Measurements from ENCODE around the gene NCAM2.

The NCAM2 gene

DNA sequence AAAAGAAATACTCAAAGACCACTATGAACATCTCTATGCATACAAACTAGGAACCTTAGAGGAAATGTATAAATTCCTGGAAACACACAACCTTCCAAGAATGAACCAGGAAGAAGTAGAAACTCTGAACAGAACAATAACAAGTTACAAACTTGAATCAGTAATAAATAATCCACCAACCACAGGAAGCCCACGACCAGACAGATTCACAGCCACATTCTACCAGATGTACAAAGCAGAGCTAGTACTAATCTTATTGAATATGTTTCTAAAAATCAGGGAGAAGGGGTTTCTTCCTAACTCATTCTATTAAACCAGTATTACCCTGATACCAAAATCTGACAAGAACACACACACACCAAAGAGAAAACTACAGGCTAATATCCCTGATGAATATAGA, 263.8 kb downstream of the NCAM2 start:
- no peak for DNase-seq (ENCODE audit: low spot score)
- TF ChIP-seq, protein P1, sequence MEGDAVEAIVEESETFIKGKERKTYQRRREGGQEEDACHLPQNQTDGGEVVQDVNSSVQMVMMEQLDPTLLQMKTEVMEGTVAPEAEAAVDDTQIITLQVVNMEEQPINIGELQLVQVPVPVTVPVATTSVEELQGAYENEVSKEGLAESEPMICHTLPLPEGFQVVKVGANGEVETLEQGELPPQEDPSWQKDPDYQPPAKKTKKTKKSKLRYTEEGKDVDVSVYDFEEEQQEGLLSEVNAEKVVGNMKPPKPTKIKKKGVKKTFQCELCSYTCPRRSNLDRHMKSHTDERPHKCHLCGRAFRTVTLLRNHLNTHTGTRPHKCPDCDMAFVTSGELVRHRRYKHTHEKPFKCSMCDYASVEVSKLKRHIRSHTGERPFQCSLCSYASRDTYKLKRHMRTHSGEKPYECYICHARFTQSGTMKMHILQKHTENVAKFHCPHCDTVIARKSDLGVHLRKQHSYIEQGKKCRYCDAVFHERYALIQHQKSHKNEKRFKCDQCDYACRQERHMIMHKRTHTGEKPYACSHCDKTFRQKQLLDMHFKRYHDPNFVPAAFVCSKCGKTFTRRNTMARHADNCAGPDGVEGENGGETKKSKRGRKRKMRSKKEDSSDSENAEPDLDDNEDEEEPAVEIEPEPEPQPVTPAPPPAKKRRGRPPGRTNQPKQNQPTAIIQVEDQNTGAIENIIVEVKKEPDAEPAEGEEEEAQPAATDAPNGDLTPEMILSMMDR (IDR thresholded peaks at IDR 0.05; ENCODE audit: extremely low read depth, missing control alignments): no peak

DNA sequence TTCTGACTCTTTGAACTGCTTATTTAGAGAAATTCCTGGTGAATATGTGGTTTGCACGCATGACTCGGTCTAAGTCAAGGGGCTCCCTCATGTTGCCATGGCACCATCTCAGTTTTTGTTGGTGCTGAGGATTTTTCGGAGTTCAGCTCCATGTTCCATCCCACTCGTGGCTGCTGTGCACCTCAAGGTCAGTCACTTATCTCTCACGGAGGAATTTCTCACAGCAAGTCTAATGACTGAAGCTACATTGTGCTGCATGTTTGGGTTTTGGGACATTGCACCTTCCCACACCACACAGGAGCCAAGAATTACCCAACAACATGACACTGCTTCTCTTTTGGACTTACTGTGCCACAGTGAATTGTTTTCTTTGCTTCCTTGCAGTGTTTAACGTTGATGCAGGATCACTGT, 269.9 kb downstream of the NCAM2 start:
- TF ChIP-seq, protein P1 (IDR thresholded peaks at IDR 0.05; ENCODE audit: extremely low read depth, missing control alignments): no peak

DNA sequence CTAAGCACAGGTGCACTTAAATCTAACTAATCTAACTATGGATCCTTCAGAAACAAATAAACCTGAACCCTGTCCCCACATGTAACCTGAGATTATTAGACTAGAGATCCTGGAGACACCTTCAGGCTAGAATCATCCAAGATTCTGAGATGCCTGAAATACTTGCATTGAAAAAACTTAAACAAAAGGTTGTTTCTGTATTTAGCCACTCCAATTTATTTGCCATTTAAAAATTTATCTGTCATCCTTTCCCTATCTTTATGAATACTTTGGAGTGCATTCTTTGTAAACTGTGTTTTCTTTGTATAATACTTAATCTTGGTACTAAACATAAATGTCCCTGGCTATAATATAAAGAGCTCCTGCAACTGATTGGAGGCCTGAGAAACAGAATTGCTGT, 270.7 kb downstream of the NCAM2 start:
- no peak for DNase-seq (ENCODE audit: low spot score)
- TF ChIP-seq, protein P1 (IDR thresholded peaks at IDR 0.05; ENCODE audit: extremely low read depth, missing control alignments): no peak

More for the DNA sequence above, 269.9 kb downstream of the NCAM2 start:
- DNase-seq (ENCODE audit: low spot score): no peak

DNA sequence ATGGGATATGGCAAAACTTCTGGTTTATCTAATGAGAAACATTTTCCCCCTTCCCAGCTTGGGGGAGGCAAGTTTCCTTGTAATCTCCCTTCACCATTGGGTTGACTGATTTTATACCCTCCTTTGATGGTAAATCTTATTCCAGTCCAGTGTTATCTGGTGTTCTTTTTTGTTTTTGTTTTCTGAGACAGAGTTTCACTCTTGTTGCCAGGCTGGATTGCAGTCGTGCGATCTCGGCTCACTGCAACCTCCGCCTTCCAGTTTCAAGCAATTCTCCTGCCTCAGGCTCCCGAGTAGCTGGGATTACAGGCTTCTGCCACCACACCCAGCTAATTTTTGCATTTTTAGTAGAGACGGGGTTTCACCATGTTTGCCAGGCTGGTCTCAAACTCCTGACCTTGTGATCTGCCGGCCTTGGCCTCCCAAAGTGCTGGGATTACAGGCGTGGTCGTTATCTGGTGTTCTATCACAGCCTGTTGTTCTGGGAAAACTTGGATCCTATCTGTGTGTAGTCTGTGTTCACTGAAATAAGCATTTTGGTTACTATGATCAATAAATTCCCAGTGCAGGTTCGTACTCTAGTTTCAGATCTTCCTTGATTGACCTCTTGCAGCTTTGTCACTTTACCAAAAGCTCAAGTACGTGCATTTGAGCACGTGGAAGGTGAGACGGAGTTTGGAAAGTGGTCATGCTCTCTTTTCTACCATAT, 281.1 kb downstream of the NCAM2 start:
- TF ChIP-seq, protein P1 (IDR thresholded peaks at IDR 0.05; ENCODE audit: extremely low read depth, missing control alignments): no peak
- DNase-seq (ENCODE audit: low spot score): no peak

DNA sequence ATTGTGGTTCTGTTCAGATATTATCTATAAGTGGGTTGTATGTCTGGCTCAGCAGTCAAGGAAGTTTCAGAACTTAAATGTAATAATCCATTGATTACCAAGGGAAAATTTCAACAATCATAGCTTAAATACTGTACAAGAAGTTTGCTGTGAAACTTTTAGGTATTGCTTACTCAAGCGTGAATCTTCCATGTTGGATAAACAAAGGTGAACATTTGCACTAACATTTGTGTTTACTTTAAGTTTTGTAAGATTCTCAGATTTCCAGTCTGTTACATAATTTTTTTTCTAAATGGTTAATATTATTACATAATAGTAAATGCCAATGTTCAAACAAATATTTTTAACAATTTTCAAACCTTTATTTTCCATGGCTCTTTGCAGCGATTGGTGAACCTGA, 285.6 kb downstream of the NCAM2 start:
- DNase-seq (ENCODE audit: low spot score): no peak
- TF ChIP-seq, protein P1 (IDR thresholded peaks at IDR 0.05; ENCODE audit: extremely low read depth, missing control alignments): no peak

DNA sequence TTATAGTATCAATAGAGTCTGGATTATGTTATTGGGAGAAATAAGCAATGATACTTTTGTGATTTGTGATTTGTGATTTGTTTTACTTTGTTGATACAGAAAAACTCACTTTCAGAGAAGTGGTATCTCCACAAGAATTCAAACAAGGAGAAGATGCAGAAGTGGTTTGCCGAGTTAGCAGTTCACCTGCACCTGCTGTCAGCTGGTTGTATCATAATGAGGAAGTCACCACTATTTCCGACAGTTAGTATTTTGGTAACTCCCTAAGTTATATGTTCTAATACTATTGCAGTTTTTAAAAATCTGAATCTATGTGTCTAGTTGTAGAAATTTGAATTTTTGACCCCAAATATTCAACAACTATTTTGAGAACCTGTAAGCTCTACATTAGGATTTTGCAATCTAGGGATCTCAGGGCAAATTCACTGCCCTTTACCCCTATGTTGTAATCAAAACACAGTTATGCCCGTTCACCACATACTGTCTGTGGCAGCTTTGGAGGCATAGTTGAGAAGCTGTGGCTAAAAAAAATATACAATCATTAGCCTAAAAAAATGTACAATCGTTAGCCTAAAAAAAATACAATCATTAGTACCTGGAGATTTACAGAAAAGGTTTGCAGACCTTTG, 288.1 kb downstream of the NCAM2 start:
- TF ChIP-seq, protein P1 (IDR thresholded peaks at IDR 0.05; ENCODE audit: extremely low read depth, missing control alignments): no peak
- DNase-seq (ENCODE audit: low spot score): no peak

DNA sequence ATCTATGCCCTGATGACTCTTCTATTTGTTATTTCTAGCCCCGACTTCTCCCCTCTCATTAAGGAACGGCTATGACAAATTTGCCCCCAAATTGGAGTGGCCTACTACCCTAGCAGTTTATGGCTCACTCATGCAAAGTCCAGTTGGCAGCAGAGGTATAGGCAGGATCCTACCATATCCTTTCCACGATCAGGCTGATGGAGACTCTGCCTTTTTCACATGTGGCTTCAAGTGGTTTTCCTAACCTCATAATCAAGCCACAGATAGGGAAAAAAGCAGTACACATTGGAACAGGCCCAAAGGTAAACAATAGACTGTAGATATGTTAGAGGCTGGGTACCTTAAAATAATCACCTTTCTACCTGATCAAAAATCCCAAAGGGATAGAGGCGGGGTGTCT, 292.5 kb downstream of the NCAM2 start:
- DNase-seq (ENCODE audit: low spot score): no peak
- TF ChIP-seq, protein P1 (IDR thresholded peaks at IDR 0.05; ENCODE audit: extremely low read depth, missing control alignments): no peak
